NCI-H2107 (cell line): ENCODE results near the gene PNLIPRP2.

Experiments used
- DNase-seq: peaks from one replicate; lab custom pipeline; 2025; lab: John Stamatoyannopoulos, UW

PNLIPRP2 gene

GRCh38 chr10:116612107-116612769 is 8.5 kb upstream of the PNLIPRP2 start:
- no peak for DNase-seq

- DNase-seq, result no peak
These were observed 7.3 kb upstream of the PNLIPRP2 start for GRCh38 chr10:116613471-116613870.

GRCh38 chr10:116614796-116615195 is 6.0 kb upstream of the PNLIPRP2 start:
- no peak for DNase-seq

GRCh38 chr10:116615199-116615776 is 5.5 kb upstream of the PNLIPRP2 start:
- no peak for DNase-seq

- no peak for DNase-seq
These were observed 723 bp downstream of the PNLIPRP2 start for GRCh38 chr10:116621476-116621875.

GRCh38 chr10:116621934-116622655 is 1.3 kb downstream of the PNLIPRP2 start:
- no peak for DNase-seq

GRCh38 chr10:116625845-116626244 is 5.1 kb downstream of the PNLIPRP2 start:
- DNase-seq, result no peak

- no peak for DNase-seq
These were observed 6.1 kb downstream of the PNLIPRP2 start for GRCh38 chr10:116626815-116627214.

GRCh38 chr10:116627386-116627933 is 6.7 kb downstream of the PNLIPRP2 start:
- no peak for DNase-seq

- no peak for DNase-seq
These were observed 8.6 kb downstream of the PNLIPRP2 start for GRCh38 chr10:116629340-116629739.

GRCh38 chr10:116630020-116630419 is 9.3 kb downstream of the PNLIPRP2 start:
- no peak for DNase-seq

GRCh38 chr10:116631871-116632295 is 11.1 kb downstream of the PNLIPRP2 start:
- no peak for DNase-seq

- no peak for DNase-seq
These were observed 12.0 kb downstream of the PNLIPRP2 start for GRCh38 chr10:116632596-116633215.

GRCh38 chr10:116633216-116633600 is 12.5 kb downstream of the PNLIPRP2 start:
- DNase-seq, result no peak

GRCh38 chr10:116634126-116634975 is 13.6 kb downstream of the PNLIPRP2 start:
- no peak for DNase-seq

GRCh38 chr10:116636385-116636784 is 15.6 kb downstream of the PNLIPRP2 start:
- DNase-seq, result no peak

GRCh38 chr10:116636976-116637375 is 16.2 kb downstream of the PNLIPRP2 start:
- DNase-seq, result no peak

GRCh38 chr10:116637830-116638229 is 17.1 kb downstream of the PNLIPRP2 start:
- no peak for DNase-seq

- DNase-seq, result no peak
These were observed 25.7 kb downstream of the PNLIPRP2 start for GRCh38 chr10:116646502-116646901.

GRCh38 chr10:116648903-116649302 is 28.1 kb downstream of the PNLIPRP2 start:
- no peak for DNase-seq

GRCh38 chr10:116653885-116654284 is 33.1 kb downstream of the PNLIPRP2 start:
- DNase-seq, result no peak

- no peak for DNase-seq
These were observed 34.1 kb downstream of the PNLIPRP2 start for GRCh38 chr10:116654816-116655215.
